ENCODE results near the gene MVK.

MVK gene

DNA sequence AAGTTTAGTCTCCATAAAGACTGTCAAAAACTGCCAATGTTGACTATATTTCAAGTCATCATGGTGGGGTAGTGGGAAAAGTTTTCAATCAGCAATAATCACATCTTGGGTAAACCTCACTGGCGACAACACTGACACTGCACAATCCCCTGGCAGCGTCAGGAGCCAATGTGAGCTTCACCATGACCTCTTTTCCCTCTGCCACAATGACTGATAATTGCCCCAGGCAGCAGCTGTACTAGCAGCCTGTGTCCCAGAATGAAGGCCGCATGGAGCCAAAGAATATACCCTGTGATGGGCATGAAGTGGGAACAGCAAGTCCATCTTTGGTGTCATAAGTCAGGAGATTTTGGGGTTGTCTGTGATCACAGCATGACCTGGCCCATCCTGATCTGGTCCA lies 5.6 kb upstream of the MVK start:
- no peak for DNase-seq

DNA sequence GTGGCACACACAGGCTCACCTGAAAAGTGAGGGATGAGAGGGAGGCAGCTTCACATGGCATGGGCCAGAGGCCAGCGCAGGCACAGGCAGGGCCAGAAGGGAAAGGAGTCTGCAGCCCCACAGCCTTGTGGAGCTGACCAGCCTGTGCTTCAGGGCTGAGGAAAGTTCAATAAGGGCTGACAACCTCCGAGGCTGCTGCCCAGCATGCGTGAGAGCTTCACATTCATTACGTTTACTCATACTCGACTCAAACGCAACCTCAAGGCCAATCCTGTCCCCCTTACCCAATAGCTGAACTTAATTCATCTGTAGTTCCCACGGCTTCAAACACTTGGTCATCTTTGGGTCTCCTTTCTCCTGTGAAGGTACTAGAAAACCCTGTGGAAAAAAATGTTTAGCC lies 5.1 kb upstream of the MVK start:
- DNase-seq, result no peak

DNA sequence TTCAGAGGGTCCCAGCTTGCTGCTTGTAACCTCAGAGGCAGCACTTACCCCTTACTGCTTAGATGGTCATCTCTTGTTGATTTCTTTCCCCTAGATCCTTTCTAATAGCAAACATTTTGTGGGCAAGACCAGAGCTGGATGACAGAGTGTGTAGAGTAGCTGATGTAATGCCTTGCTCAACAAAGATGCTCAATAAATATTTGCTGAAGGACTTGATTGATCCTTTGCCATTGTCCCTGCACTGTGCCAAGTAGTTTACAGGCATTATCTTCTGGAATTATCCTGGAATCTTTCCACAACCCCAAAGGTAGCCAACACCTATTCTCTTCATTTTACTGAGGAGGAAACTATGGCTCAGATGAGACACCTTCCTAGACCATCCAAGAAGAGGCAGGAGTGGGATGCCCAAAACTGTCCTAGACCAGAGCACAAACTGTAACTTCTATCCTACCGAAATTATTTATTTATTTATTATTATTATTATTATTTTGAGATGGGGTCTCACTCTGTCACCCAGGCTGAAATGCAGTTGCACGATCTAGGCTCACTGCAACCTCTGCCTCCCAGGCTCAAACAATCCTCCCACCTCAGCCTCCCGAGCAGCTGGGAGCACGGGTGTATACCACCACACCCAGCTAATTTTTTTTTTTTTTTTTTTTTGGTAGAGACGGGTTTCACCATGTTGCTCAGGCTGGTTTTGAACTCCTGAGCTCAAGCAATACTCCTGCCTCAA lies 1.7 kb upstream of the MVK start:
- DNase-seq, result no peak

DNA sequence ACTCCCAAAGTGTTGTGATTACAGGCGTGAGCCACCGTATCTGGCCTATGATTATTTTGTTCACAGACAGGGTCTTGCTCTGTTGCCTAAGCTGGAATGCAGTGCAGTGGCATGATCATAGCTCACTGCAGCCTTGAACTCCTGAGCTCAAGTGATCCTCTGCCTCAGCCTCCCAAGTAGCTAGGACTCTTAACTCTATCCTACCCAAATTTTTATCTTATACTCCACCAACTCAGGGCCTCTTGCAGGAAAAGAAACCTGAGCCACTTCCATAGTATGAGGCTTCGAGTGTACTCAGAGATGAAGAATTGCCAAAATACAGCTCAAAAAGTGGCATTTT lies 1.1 kb upstream of the MVK start:
- DNase-seq, result no peak

DNA sequence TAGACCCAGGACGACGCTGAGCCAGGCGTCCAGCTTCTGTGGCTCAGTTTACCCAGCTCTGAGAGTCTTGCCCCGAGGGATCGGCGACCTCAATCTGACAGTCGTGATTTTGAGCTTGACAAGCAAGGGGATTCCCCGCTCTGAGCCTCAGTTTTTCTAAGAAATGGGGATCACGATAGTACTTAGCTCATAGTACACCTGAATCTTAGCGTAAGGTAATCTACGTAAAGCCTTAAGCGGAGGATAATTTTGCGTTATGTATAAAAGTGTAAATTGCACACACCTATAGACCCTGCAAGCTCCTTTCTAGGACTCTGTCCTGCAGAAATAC lies 285 bp downstream of the MVK start:
- no peak for DNase-seq

DNA sequence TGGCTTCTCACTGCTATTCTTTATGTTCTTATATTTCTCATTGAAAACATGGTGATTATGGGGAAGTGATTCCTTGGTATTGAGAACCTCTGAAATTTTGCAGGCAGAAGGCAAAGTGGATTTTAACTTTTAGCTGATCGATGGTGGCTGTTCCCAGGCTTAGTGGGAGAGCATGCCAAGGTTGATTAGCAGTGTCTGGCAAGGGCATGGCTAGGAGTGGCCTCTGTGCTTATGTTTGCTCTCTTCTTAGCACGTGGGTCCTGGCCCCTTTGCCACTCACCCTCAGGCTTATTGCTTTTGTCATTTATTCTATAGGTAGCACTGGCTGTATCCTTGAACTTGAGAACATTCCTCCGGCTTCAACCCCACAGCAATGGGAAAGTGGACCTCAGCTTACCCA lies 2.1 kb downstream of the MVK start:
- no peak for DNase-seq

DNA sequence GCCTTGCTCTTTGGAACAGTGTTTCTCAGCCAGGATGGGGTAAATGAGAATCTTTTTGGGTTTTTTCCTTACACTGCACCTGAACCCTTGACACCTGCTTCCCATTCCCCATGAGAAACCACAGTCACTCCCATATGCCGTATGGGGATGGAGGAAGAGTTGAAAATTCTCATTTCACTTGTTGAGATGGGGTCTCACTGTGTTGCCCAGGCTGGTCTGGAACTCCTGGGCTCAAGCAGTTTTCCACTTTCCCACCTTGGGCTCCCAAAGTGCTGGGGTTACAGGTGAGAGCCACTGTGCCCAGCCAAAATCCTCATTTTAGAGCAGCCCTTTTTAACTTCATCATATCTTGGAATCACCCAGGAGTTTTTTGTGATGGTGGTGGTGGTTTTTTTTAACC lies 3.7 kb downstream of the MVK start:
- DNase-seq, result no peak

DNA sequence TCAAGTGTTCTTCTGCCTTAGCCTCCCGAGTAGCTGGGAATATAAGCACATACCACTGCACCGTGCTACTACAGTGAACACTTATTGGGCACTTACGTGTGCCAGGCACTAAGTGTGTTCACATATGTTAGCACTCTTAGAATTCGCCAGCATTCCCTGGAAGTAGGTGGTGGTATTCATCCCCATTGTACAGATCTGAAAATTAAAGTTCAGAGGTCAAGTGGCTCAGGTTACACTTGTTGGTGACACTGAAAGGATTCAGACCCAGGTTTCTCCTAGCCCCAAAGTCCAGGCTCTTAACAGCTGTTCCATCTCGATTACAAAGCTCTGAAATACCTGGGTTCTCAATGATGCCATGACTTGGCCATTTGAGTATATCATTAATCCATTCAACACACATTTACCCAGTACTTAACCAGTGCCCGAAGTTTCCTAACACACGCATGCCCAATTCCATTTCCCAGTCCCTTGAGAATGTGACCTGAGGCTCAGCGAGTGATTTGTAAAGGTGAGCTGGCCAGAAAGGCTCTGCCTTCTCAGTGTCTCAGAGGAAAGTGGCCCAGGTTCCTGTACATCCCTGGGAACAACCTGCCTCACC lies 4.8 kb downstream of the MVK start:
- DNase-seq, result no peak

DNA sequence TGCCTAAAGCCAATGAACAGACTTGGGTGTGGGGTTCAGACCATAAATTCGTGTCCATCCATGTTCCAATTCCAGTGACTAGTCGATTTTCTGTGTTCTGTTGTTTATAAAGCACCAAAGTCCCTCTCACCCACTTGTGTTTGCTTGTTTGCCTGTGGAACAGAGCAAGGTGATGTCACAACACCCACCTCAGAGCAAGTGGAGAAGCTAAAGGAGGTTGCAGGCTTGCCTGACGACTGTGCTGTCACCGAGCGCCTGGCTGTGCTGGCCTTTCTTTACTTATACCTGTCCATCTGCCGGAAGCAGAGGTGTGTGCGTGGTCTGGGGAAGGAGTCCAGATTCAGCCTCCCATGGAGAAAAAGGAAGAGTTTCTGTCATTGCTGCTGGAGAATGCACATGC lies 6.0 kb downstream of the MVK start:
- no peak for DNase-seq

DNA sequence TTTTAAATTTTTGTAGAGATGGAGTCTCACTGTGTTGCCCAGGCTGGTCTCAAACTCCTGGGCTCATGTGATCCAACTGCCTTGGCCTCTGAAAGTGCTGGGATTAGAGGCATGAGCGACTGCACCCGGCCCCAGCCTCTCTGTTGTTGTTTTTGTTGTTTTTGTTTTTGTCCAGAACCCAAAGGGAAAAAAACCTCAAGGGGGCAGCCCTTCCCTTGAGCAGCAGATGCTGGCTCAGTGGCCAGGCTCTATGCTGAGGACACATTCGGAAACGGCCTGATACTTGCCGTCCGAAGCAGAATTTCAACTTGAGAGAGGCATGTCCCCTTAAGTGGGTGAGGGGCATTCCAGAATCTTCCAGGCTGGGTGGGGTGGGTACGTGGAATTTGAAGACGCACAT lies 6.7 kb downstream of the MVK start:
- no peak for DNase-seq

DNA sequence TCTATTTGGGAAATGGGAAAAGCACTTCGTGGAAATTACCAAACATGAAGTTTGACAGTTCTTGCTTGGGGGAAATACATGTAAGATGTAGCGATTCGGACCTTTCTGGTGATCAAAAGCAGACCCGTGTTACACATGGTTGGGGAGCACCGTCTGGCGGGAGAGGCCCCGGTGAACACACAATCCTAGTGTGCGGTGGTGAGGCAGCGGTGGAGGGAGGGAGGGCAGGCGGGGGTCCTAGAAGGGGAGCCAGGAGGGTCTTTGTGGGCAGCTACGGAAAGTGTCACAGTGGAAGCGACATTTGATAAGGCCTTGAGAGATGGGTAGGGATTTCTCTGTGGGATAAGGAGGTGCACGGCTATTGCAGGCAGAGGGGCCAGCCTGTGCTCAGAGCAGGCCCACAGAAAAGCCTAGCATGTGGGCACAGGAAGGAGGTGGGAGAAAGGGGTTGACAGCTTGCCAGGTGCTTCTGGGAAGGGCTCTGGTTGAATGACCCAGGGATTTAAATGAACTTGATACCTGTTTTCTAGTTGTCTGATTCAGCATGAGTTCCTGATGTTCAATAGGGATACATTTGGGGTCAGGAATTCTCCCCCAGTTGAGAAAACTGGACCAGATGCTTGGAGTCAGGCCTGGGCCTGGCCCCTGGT lies 7.2 kb downstream of the MVK start:
- no peak for DNase-seq

DNA sequence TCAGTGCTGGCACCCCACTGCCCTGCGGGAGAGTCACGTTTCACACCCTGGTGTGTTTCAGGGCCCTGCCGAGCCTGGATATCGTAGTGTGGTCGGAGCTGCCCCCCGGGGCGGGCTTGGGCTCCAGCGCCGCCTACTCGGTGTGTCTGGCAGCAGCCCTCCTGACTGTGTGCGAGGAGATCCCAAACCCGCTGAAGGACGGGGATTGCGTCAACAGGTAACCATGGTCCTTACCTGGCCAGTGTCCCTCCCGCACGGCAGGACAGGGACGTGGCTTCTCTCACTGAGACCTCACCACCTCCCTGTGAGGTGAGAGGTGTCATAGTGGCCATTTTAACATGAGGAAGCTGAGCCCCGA lies 7.7 kb downstream of the MVK start:
- DNase-seq, result no peak

DNA sequence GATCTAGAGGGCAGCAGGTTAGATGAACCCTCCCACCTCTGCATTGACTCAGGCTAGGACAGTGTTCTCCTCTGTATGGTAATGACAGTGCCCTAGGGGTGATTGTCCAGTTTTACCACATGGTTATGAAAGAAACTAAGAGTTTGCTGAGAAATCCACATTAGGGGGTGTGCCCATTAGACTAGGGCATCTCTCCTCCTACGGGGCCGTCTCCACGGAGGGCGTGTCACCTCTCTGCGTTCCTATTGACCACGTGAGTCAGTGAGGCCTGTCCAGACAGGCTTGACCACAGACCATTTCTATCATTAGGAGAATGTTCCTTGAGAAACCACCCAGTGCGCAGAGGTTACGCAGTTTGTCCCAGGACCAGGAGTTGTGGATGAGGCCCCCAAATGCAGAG lies 8.3 kb downstream of the MVK start:
- DNase-seq, result no peak

DNA sequence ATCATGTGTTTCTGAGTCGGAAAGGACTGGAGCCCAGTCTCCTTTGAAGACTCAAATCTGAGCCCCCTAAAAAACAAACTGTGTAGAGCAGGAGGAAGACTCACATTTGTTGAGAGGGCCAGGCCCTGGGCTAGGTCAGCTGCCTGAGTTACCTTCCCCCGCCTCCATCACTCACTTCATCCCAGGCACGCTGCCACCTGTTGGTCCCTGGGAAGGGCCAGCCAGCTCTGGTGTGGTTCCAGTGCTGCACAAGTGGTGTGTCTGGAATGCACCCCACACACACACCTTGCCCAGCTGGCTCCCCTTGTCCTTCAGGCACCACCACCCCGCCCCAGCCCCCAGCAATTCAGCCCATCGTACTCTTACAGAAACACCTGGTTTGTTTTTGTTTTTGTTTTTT lies 9.0 kb downstream of the MVK start:
- DNase-seq, result no peak

DNA sequence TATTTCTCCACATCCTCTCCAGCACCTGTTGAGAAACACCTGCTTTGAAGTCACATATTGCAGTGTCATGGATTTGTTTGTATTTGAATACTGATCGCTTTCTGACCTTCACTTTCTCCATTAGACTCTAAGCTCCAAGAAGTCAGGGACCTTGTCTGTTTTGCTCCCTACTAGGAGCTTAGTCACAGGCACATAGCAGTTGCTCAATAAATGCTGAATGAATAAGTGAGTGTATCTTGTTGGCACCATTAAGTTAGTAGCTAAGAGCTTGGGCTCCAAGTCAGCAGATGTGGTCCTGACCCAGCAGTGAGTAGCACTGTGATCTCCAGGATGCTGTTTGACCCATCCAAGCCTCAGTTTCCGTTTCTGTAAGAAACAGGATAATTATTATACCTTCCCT lies 10.1 kb downstream of the MVK start:
- DNase-seq, result no peak

DNA sequence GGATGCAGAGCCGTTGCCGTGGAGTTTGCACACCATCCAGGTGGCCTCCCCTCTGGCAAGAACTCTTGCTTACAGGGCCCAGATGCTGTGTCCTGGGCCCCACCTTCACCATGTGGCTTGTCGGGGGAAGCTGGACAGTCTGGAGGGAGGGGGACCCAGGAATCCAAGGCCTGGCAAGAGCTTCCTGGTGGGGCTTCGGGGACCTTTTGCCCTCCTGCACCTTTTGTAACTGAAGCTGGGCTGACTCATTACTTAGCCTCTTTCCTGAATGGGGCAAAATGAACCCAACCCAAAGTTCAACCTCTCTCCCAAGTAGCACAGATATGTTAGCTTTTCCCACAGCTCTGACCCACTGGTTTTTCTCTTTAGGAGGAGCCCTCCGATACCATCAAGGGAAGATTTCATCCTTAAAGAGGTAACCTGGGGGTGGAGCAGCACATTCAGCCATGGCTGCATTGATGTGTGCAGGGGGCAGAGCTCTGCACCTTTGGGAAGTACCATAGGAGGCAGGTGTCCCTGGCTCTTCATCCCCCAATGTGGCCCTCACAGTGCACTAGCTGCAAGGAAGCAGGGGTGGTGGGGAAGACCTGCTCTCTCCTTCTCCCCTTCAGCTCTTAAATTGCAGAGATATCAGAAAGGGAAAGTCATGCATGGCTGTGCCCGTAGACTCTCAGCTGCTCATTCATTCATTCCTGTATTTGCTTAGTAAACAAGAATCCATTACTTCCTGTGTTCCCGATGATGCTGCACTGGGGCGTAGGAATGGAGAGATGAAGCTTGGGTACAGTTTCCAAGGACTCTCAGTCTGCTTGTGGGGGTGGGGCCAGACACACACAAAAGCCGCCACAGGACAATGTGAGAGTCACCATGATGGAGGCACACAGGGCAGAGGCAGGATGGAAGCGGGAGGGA lies 13.0 kb downstream of the MVK start:
- DNase-seq, result no peak

DNA sequence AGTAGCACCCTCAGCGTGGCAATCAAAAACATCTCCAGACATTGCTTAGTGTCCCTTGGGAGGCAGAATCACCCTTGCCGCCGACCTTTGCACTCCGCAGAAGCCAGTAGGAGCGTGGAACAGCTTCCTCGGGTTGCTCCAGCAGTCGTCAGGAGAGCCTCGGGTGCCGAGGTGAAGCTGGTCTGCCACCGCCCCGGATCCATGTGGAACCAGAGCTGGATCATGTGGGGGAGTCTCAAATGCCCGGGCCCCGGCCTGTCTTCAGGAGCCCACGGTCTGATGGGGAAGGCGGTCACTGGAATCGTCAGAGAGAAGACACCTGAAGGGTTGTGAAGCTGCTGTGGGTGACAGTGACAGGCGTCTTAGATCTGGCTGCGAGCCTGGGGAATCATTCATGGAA lies 14.3 kb downstream of the MVK start:
- no peak for DNase-seq

DNA sequence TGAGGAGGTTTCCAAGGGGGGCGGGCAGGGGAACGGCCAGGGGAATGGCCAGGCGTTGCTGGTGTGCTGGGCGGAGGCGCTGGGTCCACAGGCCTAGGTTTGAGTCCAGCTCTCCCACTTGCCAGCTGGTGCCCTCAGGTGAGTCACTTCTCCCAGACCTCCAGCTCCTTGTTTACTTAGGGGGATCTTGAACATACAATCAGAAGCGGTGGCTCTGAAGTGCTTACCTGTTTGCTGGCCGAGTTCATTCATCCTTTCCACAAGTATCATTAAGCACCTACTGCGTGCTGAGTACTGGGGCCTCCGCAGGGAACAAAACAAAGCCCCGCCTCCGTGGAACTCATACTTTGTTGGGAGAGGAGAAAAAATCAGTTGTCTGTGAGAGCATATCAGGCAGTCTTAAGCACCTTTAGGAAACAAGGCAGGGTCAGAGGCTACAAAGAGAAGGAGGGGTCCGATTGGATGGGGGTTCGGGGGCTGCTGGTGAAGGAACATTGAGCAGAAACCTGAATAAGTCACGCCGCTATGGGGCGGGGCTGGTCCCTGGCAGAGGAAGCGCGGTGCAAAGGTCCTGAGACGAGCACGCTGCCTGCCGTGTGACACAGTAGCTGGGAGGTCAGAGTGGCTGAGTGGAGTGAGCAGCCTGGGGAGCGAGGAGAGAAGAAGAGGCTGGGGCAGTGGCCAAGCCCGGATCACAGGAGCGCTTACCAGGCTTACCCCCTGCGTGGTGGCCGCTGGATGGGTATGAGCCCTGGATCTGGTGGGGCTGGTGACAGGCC lies 15.1 kb downstream of the MVK start:
- DNase-seq, result no peak

DNA sequence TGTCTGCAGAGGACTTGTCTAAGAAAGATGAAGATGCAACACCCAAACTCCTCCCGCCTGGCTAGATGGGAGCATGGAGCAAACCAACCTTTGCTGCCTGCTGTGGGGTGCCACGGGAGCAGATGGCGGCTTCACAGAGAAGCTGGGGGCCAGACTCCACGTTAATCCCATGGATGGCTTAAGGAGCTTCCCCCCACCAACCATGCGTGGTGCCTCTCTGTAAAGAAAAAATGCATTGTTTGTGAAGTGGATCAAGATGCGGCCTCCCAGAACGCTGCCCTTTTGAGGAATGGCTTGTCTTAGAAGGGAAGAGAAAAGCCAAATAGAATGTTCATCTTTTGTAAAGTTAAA lies 15.6 kb downstream of the MVK start:
- no peak for DNase-seq

DNA sequence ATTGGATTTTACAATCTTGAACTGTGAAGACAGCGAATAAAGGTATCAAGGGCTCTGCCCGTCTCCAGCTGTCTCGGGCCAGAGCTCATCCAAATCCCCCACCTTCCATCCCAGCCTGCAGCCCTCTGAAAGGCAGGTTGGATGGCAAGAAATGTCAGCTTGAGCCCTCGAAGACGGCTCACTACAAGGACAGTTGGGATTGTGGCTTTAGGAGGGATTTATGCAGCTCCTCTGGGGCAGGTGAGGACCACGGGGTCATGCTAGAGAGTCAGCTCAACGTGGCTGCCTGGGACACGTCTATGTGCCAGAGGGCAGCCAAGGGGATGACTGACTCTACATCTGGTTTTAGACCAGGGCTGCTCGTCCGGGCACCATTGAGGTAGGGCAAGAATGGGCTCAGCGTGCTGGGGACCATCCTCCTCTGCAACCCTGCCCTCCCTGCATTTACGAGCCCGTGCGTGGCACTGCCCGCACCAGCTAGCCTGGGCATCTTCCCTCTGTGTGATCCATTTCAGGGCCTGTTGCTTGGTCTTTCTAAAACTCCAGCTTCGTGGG lies 16.2 kb downstream of the MVK start:
- DNase-seq, result no peak

DNA sequence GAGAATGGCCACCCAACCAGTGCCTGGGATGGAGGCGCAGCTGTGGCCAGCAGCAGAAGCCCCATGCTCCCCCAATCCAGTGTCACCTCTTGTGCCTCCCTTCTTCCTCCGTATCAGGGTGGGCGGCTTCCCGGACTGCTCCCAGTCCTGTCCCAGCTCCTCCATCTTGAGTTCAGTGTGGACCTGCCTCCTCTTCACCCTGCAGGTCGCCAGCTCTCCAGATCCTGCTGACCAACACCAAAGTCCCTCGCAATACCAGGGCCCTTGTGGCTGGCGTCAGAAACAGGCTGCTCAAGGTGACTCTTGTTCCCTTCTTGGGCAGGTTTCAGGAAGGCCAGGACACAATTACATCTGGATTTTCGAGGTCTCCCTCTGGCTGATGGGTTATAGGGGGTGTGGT lies 17.0 kb downstream of the MVK start:
- no peak for DNase-seq

DNA sequence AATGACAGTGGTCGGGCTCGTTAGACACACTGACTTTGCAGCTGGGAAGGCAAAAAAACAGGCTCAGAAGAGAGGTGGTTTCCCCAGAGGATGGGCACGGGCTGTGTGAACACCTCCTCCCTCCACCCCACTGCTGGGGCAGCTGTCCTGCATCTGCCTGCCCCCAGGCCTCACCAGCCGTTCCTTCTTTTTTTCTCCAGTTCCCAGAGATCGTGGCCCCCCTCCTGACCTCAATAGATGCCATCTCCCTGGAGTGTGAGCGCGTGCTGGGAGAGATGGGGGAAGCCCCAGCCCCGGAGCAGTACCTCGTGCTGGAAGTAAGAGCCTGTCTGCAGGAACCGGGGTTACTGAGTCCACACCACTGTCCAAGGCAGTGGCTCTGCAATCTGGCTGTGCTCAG lies 17.4 kb downstream of the MVK start:
- no peak for DNase-seq

Data from CD4-positive, alpha-beta T cell treated with Interleukin-15 for 1 hour (primary cell).